H1 (cell line): ENCODE data around the gene TMEM238. TPM values are rescaled to one million over a fixed set of nuclear protein-coding genes. Genes with fewer than 3 reads are reported as not detected.

Experiments used
- CTCF ChIA-PET: fragments of 300-600 bp; sonication (Branson Sonifier 250); formaldehyde crosslinking; loops from one replicate; lab custom pipeline; 2021; ENCODE audit not compliant: partially characterized antibody; lab: Charles Lee
- POLR2A ChIA-PET: fragments of 300-600 bp; sonication (Branson Sonifier 250); formaldehyde crosslinking; loops from one replicate; lab custom pipeline; 2021; ENCODE audit warnings: inconsistent platforms; ENCODE audit not compliant: partially characterized antibody; lab: Charles Lee
- DNase-seq, 2 experiments: peaks; one replicate each; pipeline versions ENCODE4 v3.0.0 to v3.0.0-alpha.2; 2010 to 2022; ENCODE audit warnings: low spot score in 2 of 2, low read depth in 1 of 2, mixed read lengths in 1 of 2
- FAIRE-seq: peaks from 2 replicates; lab custom pipeline; 2011; peaks lifted over from hg19 to GRCh38; lab: Jason Lieb, UNC
- H2AFZ ChIP-seq: 2 replicates; pipeline ENCODE4 v1.8.1; 2012; ENCODE audit warnings: low read length, inconsistent platforms
- H2AK5ac ChIP-seq: 2 replicates; pipeline ENCODE4 v1.6.1; 2013; ENCODE audit warnings: low read depth, low read length
- H2BK120ac ChIP-seq: replicated peaks from 2 replicates; pipeline ENCODE3; 2013; ENCODE audit warnings: low read depth, low read length, inconsistent platforms
- H2BK12ac ChIP-seq: 2 replicates; pipeline ENCODE4 v1.6.1; 2013; ENCODE audit warnings: low read depth, low read length
- H2BK15ac ChIP-seq: 2 replicates; pipeline ENCODE4 v1.6.1; 2013; ENCODE audit warnings: low read length
- H2BK20ac ChIP-seq: 2 replicates; pipeline ENCODE4 v1.6.1; 2013; ENCODE audit warnings: low read length
- H2BK5ac ChIP-seq: 2 replicates; pipeline ENCODE4 v1.6.1; 2013; ENCODE audit warnings: low read depth, low read length
- H3K14ac ChIP-seq: 2 replicates; pipeline ENCODE4 v1.6.1; 2013; ENCODE audit warnings: inconsistent platforms; ENCODE audit not compliant: insufficient read length
- H3K18ac ChIP-seq: 2 replicates; pipeline ENCODE4 v1.6.1; 2013; ENCODE audit warnings: low read length; ENCODE audit errors: extremely low read depth
- H3K23ac ChIP-seq: 2 replicates; pipeline ENCODE4 v1.6.1; 2013; ENCODE audit warnings: inconsistent platforms; ENCODE audit not compliant: insufficient read length
- H3K23me2 ChIP-seq: 2 replicates; pipeline ENCODE4 v1.6.1; 2013; ENCODE audit warnings: low read depth, low read length
- H3K27ac ChIP-seq: 2 replicates; pipeline ENCODE4 v1.6.1; 2011; ENCODE audit warnings: low read depth, low read length, inconsistent platforms
- H3K27me3 ChIP-seq, 4 experiments: replicated peaks in 1 of 4; 1 replicate in 1 of 4; 2 replicates in 3 of 4; pipeline versions ENCODE4 v1.6.1 to v1.8.1; 2011 to 2013; ENCODE audit warnings: low read length in 3 of 4, mild to moderate bottlenecking in 3 of 4, inconsistent platforms in 2 of 4, mixed read lengths in 2 of 4, moderate library complexity in 1 of 4; ENCODE audit not compliant: control insufficient read depth in 3 of 4, insufficient read depth in 3 of 4; ENCODE audit errors: extremely low read depth in 1 of 4
- H3K36me3 ChIP-seq, 4 experiments: 2 replicates each; pipeline versions ENCODE4 v1.6.1 to v1.8.1; 2011 to 2013; ENCODE audit warnings: mild to moderate bottlenecking in 4 of 4, low read length in 3 of 4, moderate library complexity in 2 of 4, control low read depth in 1 of 4, inconsistent platforms in 1 of 4; ENCODE audit not compliant: insufficient read depth in 4 of 4, control insufficient read depth in 2 of 4
- H3K4ac ChIP-seq: replicated peaks from 2 replicates; pipeline ENCODE3; 2013; ENCODE audit warnings: low read length, low read depth, mixed read lengths, inconsistent platforms; ENCODE audit not compliant: insufficient read length
- H3K4me1 ChIP-seq, 4 experiments: replicated peaks in 1 of 4; 1 replicate in 1 of 4; 2 replicates in 3 of 4; pipeline versions ENCODE4 v1.6.1 to v1.8.1; 2011 to 2013; ENCODE audit warnings: low read length in 3 of 4, inconsistent platforms in 2 of 4, mixed read lengths in 1 of 4; ENCODE audit not compliant: insufficient read depth in 4 of 4, control insufficient read depth in 3 of 4
- H3K4me2 ChIP-seq, 2 experiments: 2 replicates each; pipeline versions ENCODE4 v1.6.1 to v1.8.1; 2011 to 2013; ENCODE audit warnings: low read depth in 2 of 2, low read length in 2 of 2, control low read depth in 1 of 2, inconsistent platforms in 1 of 2, mild to moderate bottlenecking in 1 of 2; ENCODE audit not compliant: insufficient read depth in 1 of 2
- H3K4me3 ChIP-seq, 4 experiments: fragments of 200-600, 300-600 bp in 1 of 4; sonication (generic), shearing (Covaris generic), sonication (Bioruptor Twin) in 1 of 4; 2 replicates each; pipeline versions ENCODE4 v1.5.1 to v1.8.1; 2011 to 2016; ENCODE audit warnings: low read length in 4 of 4, low read depth in 3 of 4, control low read depth in 2 of 4, inconsistent platforms in 2 of 4, mild to moderate bottlenecking in 2 of 4, mixed read lengths in 1 of 4, moderate library complexity in 1 of 4; ENCODE audit not compliant: insufficient read depth in 2 of 4; ENCODE audit errors: extremely low read depth in 1 of 4
- H3K56ac ChIP-seq: replicated peaks from 2 replicates; pipeline ENCODE3; 2013; ENCODE audit warnings: low read depth, mild to moderate bottlenecking, mixed read lengths, low read length, inconsistent platforms; ENCODE audit not compliant: insufficient read length
- H3K79me1 ChIP-seq: 2 replicates; pipeline ENCODE4 v1.6.1; 2013; ENCODE audit warnings: low read depth, low read length, control low read depth
- H3K79me2 ChIP-seq, 2 experiments: 2 replicates each; pipeline versions ENCODE4 v1.6.1 to v1.8.1; 2012 to 2013; ENCODE audit warnings: low read length in 2 of 2, mild to moderate bottlenecking in 2 of 2, inconsistent platforms in 1 of 2; ENCODE audit not compliant: insufficient read depth in 2 of 2, control insufficient read depth in 1 of 2
- H3K9ac ChIP-seq, 4 experiments: replicated peaks in 1 of 4; 1 replicate in 1 of 4; 2 replicates in 3 of 4; pipeline versions ENCODE4 v1.6.1 to v1.8.1; 2011 to 2013; ENCODE audit warnings: low read depth in 3 of 4, low read length in 3 of 4, control low read depth in 2 of 4, mild to moderate bottlenecking in 2 of 4, moderate library complexity in 2 of 4, inconsistent platforms in 1 of 4; ENCODE audit errors: extremely low read depth in 1 of 4
- H3K9me3 ChIP-seq, 2 experiments: 2 replicates each; pipeline versions ENCODE4 v1.6.1 to v1.8.1; 2012 to 2013; ENCODE audit warnings: mild to moderate bottlenecking in 2 of 2, moderate library complexity in 2 of 2, control low read depth in 1 of 2, inconsistent platforms in 1 of 2, low read depth in 1 of 2, low read length in 1 of 2, mixed read lengths in 1 of 2; ENCODE audit not compliant: insufficient read depth in 2 of 2
- H4K20me1 ChIP-seq, 2 experiments: replicated peaks in 1 of 2; 2 replicates each; pipeline versions ENCODE3 to v1.8.1; 2011 to 2013; ENCODE audit warnings: inconsistent platforms in 2 of 2, low read length in 2 of 2, mild to moderate bottlenecking in 1 of 2; ENCODE audit not compliant: insufficient read depth in 2 of 2, control insufficient read depth in 1 of 2
- H4K5ac ChIP-seq: 2 replicates; pipeline ENCODE4 v1.6.1; 2013; ENCODE audit warnings: low read length, low read depth, mixed read lengths, inconsistent platforms; ENCODE audit not compliant: insufficient read length
- H4K8ac ChIP-seq: 2 replicates; pipeline ENCODE4 v1.8.0; 2013; ENCODE audit warnings: mild to moderate bottlenecking, moderate library complexity, low read length, inconsistent platforms; ENCODE audit not compliant: insufficient read depth; ENCODE audit errors: extremely low read depth
- H4K91ac ChIP-seq: replicated peaks from 2 replicates; pipeline ENCODE3; 2013; ENCODE audit warnings: low read length, mixed read lengths, inconsistent platforms; ENCODE audit not compliant: insufficient read length
- CBX5 ChIP-seq: fragments of 300-800, 300-1000 bp; sonication (generic); IDR thresholded peaks from 2 replicates; pipeline ENCODE4 v1.7.1; 2016; ENCODE audit warnings: antibody characterized with exemption, low read length, low read depth
- CEBPB ChIP-seq: IDR thresholded peaks from 2 replicates; pipeline ENCODE4 v1.6.1; 2012; ENCODE audit warnings: low read depth, low read length
- CTBP2 ChIP-seq: IDR thresholded peaks from 2 replicates; pipeline ENCODE4 v1.7.0; 2011; ENCODE audit warnings: borderline replicate concordance, mild to moderate bottlenecking, moderate library complexity, mixed read lengths, low read length; ENCODE audit not compliant: insufficient read depth, insufficient read length
- EZH2 ChIP-seq: fragments of 200-600 bp; sonication (generic); IDR thresholded peaks from 2 replicates; pipeline ENCODE4 v1.7.1; 2012; ENCODE audit warnings: low read depth, mild to moderate bottlenecking, moderate library complexity, low read length, inconsistent platforms; ENCODE audit not compliant: severe bottlenecking
- GABPA ChIP-seq: IDR thresholded peaks from 2 replicates; pipeline ENCODE4 v1.6.1; 2011; ENCODE audit warnings: mild to moderate bottlenecking, low read length, moderate library complexity, borderline replicate concordance; ENCODE audit not compliant: insufficient read depth
- HDAC6 ChIP-seq: IDR thresholded peaks from one replicate; pipeline ENCODE4 v1.7.1; 2012; ENCODE audit warnings: low read depth, mild to moderate bottlenecking, inconsistent platforms, low read length, moderate library complexity
- JUN ChIP-seq: IDR thresholded peaks from 2 replicates; pipeline ENCODE4 v1.6.1; 2011; ENCODE audit warnings: low read depth, mild to moderate bottlenecking, improper control_type of control experiment, low read length
- MAFK ChIP-seq: IDR thresholded peaks from 2 replicates; pipeline ENCODE4 v1.6.1; 2012; ENCODE audit warnings: low read depth, mild to moderate bottlenecking, improper control_type of control experiment, low read length
- NRF1 ChIP-seq: IDR thresholded peaks from 2 replicates; pipeline ENCODE4 v1.6.1; 2011; ENCODE audit warnings: mild to moderate bottlenecking, low read depth, low read length, improper control_type of control experiment
- RNF2 ChIP-seq: fragments of 200-900, 300-1000 bp; sonication (generic); IDR thresholded peaks from 2 replicates; pipeline ENCODE4 v1.7.1; 2016; ENCODE audit warnings: borderline replicate concordance, low read depth, mild to moderate bottlenecking, antibody characterized with exemption, low read length; ENCODE audit not compliant: poor library complexity, severe bottlenecking; ENCODE audit errors: missing control alignments
- SAP30 ChIP-seq: fragments of 300-600 bp; sonication (generic); IDR thresholded peaks from 2 replicates; pipeline ENCODE4 v1.7.1; 2012; ENCODE audit warnings: low read length, moderate library complexity, mild to moderate bottlenecking, inconsistent platforms; ENCODE audit not compliant: insufficient read depth, insufficient replicate concordance
- TAF1 ChIP-seq: IDR thresholded peaks from 2 replicates; pipeline ENCODE4 v1.6.1; 2011; ENCODE audit warnings: mild to moderate bottlenecking, low read depth, low read length
- WGBS, 2 experiments: shearing (Covaris generic) in 1 of 2; methylation state at CpG; one replicate each; pipeline versions ENCODE4 v1.1.6 to v1.1.7; 2013 to 2015; ENCODE audit warnings: low lambda C conversion rate in 2 of 2, mixed read lengths in 2 of 2, inconsistent platforms in 1 of 2, low coverage in 1 of 2, missing lambda C conversion rate in 1 of 2; ENCODE audit not compliant: insufficient replicate concordance in 2 of 2, insufficient coverage in 1 of 2, insufficient read length in 1 of 2; ENCODE audit errors: extremely low coverage in 1 of 2, missing lambda C conversion rate in 1 of 2; 5-methylcytosine and 5-hydroxymethylcytosine counted together
- polyA plus RNA-seq, 7 experiments: library from polyadenylated mRNA; depleted of rRNA in 3 of 7; stranded (reverse) in 5 of 7; unstranded in 2 of 7; fragments of >200 nt in 5 of 7; fragments of 200-250 nt in 2 of 7; gene quantifications; 1 replicate in 5 of 7; 2 replicates in 1 of 7; 4 replicates in 1 of 7; pipeline versions ENCODE4 v1.2.1 to v1.2.3, GENCODE V29; 2011 to 2013; ENCODE audit warnings: missing spikeins in 2 of 7, mixed read lengths in 2 of 7
- total RNA-seq: library from RNA; stranded (reverse); fragmentation: NEBNext Ultra II Directional; extraction: Animal tissue kit (Norgen Biotek cat#: 25700); gene quantifications from 2 replicates; pipeline ENCODE4 v1.2.1, GENCODE V29; 2021
- TF ChIP-seq, protein P1 (sequence below): IDR thresholded peaks from 2 replicates; pipeline ENCODE4 v1.6.1; 2012; ENCODE audit warnings: inconsistent platforms

The TMEM238 gene
- total and polyA plus RNA-seq, 2 of the 8 experiments (the other 6 are each of a cell fraction or from before 2014, with no cell fraction given) = 0.53 to 3.8 TPM

DNA sequence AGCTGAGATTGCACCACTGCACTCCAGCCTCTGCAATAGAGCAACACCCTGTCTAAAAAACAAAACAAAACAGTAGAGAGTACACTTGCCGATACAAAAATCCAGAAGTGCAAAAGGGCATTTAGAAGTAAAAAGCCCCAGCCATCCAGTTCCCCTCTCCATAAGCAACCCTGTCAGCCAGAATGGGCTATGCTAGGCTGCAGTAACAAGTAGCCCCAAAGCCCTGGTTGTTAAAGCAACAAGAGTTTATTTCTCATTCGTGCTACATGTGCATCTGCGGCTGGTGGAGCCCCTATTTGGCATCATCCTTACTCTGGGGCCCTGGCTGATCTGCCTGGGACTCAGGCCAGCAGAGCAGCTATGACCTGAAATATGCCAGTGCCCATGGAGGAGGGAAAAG lies 40.4 kb upstream of the TMEM238 start:
- ChIA-PET POLR2A (interaction anchor here (34.6 kb wide), 1 partner anchor 30 kb away, joined by 874 read pairs; the partner anchor contains the start of genes RPL28, TMEM238 and UBE2S), CTCF (interaction anchor here (0.7 to 1.6 kb wide), 2 partner anchors 34 to 548 kb away, joined by 3 to 4 read pairs; no protein-coding TSS in a partner anchor)
- H4K20me1 ChIP-seq = no peaks in the 10 kb centered on the region
- H3K27me3 ChIP-seq = peaks cover 0 to 6% (median under 1%) of the 10 kb centered on the region in 4 experiments; a peak in 1 of 7 replicates
- no peak overlapping the region for H3K4me2 ChIP-seq
- WGBS, 2 experiments = 93% methylated on average over 3 of the region's 3 CpGs; no CpG with 5 or more reads in 1 of the 2 experiments
- no peak overlapping the region for H3K14ac ChIP-seq
- no peak overlapping the region for H4K5ac ChIP-seq
- no peak overlapping the region for H2BK20ac ChIP-seq
- H3K18ac ChIP-seq = no peak overlapping the region
- no peaks in the 10 kb centered on the region; the same call in 1 of the 2 replicates for H3K23me2 ChIP-seq
- peaks cover 0 to 1% (median 0%) of the 10 kb centered on the region in 4 experiments; a peak in 1 of 7 replicates for H3K4me1 ChIP-seq
- no peak overlapping the region for H2AFZ ChIP-seq
- no peak overlapping the region for H3K27ac ChIP-seq
- no peak overlapping the region for H2BK120ac ChIP-seq
- DNase-seq = no peak
- H3K23ac ChIP-seq = no peak overlapping the region
- no peak overlapping the region for H2BK15ac ChIP-seq
- no peaks in the 10 kb centered on the region for H3K79me1 ChIP-seq
- no peak overlapping the region for H4K8ac ChIP-seq
- no peak for FAIRE-seq
- no peaks in the 10 kb centered on the region for H3K79me2 ChIP-seq
- no peak overlapping the region for H2BK5ac ChIP-seq
- H3K4ac ChIP-seq = no peak overlapping the region
- no peaks in the 10 kb centered on the region; a peak in 1 of 4 replicates for H3K9me3 ChIP-seq
- no peak overlapping the region for H2BK12ac ChIP-seq
- H2AK5ac ChIP-seq = no peak overlapping the region
- H3K9ac ChIP-seq = no peak overlapping the region
- no peak overlapping the region for H3K4me3 ChIP-seq
- H3K56ac ChIP-seq = no peak overlapping the region
- no peaks in the 10 kb centered on the region for H3K36me3 ChIP-seq
- H4K91ac ChIP-seq = no peak overlapping the region
- no peak for TF ChIP-seq RNF2
- no peak for TF ChIP-seq NRF1
- TF ChIP-seq JUN = no peak
- no peak for TF ChIP-seq CTBP2
- TF ChIP-seq SAP30 = no peak
- TF ChIP-seq MAFK = no peak
- TF ChIP-seq GABPA = no peak
- TF ChIP-seq, protein P1, sequence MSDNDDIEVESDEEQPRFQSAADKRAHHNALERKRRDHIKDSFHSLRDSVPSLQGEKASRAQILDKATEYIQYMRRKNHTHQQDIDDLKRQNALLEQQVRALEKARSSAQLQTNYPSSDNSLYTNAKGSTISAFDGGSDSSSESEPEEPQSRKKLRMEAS = no peak
- TF ChIP-seq TAF1 = no peak
- no peak for TF ChIP-seq CEBPB
- TF ChIP-seq EZH2 = no peak
- no peak for TF ChIP-seq CBX5
- no peak for TF ChIP-seq HDAC6
